Erythroblast (primary cell): ENCODE data around the gene LPCAT2.

Experiments
- GATA1 ChIP-seq: IDR thresholded peaks from 2 replicates; pipeline ENCODE4 v1.6.1; 2011; ENCODE audit warnings: low read depth, mild to moderate bottlenecking, control low read depth, low read length, moderate library complexity
- POLR2A ChIP-seq: IDR thresholded peaks from 2 replicates; pipeline ENCODE4 v1.6.1; 2011; ENCODE audit warnings: mild to moderate bottlenecking, low read length

GRCh38 chr16:55482056-55482455 lies 26.8 kb upstream of the LPCAT2 start:
- TF ChIP-seq POLR2A (no peak), GATA1 (no peak)
